Keratinocyte (primary cell): Measurements from ENCODE around the gene ASCL4.

Experiments
- CTCF ChIP-seq, 3 experiments: IDR thresholded peaks in 1 of 3; conservative IDR thresholded peaks in 1 of 3; optimal IDR thresholded peaks in 1 of 3; 2 replicates in 2 of 3; 3 replicates in 1 of 3; pipeline versions ENCODE3 to v1.5.1; 2011; ENCODE audit warnings: low read length in 3 of 3, mild to moderate bottlenecking in 3 of 3, moderate library complexity in 2 of 3, control low read depth in 1 of 3, inconsistent platforms in 1 of 3; ENCODE audit not compliant: insufficient read depth in 2 of 3; ENCODE audit errors: extremely low read depth in 1 of 3
- EZH2 ChIP-seq: IDR thresholded peaks from one replicate; pipeline ENCODE4 v1.6.1; 2012; ENCODE audit warnings: inconsistent platforms, mild to moderate bottlenecking, low read length, moderate library complexity

GRCh38 chr12:107780298-107780697 is 5.8 kb downstream of the ASCL4 start:
- TF ChIP-seq CTCF (optimal IDR thresholded peaks at IDR 0.05 in 1 of 3, IDR thresholded peaks at IDR 0.05 in 1 of 3, conservative IDR thresholded peaks at IDR 0.05 in 1 of 3; ENCODE audit: extremely low read depth in 1 of 3, insufficient read depth in 2 of 3, low read length in 3 of 3) (no peak), EZH2 (no peak)
